Sigmoid colon (tissue), 4 donors: ENCODE data around the gene MGST2.
A peak's percentile ranks its signal among the peaks of the same experiment; 100 is the strongest.

Experiments used
- CTCF ChIP-seq, 4 experiments: fragments of 450-650 bp in 3 of 4; fragments of 200-600 bp in 1 of 4; IDR thresholded peaks; one replicate each; pipeline ENCODE4 v1.5.1; 2016 to 2019; ENCODE audit warnings: antibody characterized with exemption in 4 of 4, mild to moderate bottlenecking in 3 of 4, moderate library complexity in 2 of 4
- EP300 ChIP-seq, 4 donors: sonication (generic); formaldehyde crosslinking; IDR thresholded peaks; one replicate each; pipeline ENCODE4 v1.6.1; 2017; ENCODE audit warnings: antibody characterized with exemption in 4 of 4
- POLR2A ChIP-seq, 2 donors: fragments of 450-650 bp; IDR thresholded peaks; one replicate each; pipeline ENCODE4 v1.6.1; 2016; ENCODE audit warnings: antibody characterized with exemption in 2 of 2, mild to moderate bottlenecking in 2 of 2, moderate library complexity in 2 of 2
- POLR2AphosphoS5 ChIP-seq, 4 donors: sonication (generic); formaldehyde crosslinking; IDR thresholded peaks; one replicate each; pipeline ENCODE4 v1.6.1; 2017; ENCODE audit warnings: antibody characterized with exemption in 4 of 4

- peak in 2 of 4 experiments; percentile 31 to 54 for TF ChIP-seq CTCF (IDR thresholded peaks at IDR 0.05)
- no peak for TF ChIP-seq EP300 (IDR thresholded peaks at IDR 0.05)
- TF ChIP-seq POLR2AphosphoS5 (IDR thresholded peaks at IDR 0.05): peak in 1 of 4 donors; percentile 12
- TF ChIP-seq POLR2A (IDR thresholded peaks at IDR 0.05): no peak
Observed at GRCh38 chr4:139617702-139618490, 47.7 kb upstream of the MGST2 start.
